ENCODE data around the gene PCBP3.
"Not testable (repeated sequence)": the region's sequence is repeated elsewhere in the genome, so short reads cannot be mapped to it uniquely, and the experiment has no call there.

PCBP3 gene

GRCh38 chr21:45698493-45699184 is 55.1 kb downstream of the PCBP3 start:
- no peak for DNase-seq

DNA sequence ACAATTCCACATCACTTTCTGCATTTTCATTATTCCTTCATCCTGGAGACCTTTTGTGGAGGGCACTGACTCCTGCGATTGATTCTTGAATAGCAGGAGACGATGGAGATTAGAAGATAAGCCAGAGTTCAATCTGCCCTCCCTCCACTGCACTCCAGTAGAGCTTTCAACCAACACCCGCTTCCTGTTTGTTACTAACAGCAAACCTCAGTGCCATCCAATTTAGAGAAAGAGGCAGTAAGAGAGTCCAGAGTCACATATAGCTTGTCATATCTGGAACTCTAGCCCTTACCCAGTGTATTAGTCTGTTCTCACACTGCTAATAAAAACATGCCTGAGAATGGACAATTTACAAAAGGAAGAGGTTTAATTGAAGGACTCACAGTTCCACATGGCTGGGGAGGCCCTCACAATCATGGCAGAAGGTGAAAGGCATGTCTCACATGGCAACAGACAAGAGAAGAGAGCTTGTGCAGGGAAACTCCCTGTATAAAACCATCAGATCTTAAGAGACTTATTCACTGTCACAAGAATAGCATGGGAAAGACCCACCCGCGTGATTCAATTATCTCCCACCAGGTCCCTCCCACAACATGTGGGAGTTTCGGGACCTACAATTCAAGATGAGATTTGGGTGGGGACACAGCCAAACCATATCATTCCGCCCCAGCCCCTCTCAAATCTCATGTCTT is 55.9 kb downstream of the PCBP3 start:
- DNase-seq = no peak

- no peak for DNase-seq
Observed at GRCh38 chr21:45699966-45700365, 56.4 kb downstream of the PCBP3 start.

- no peak for DNase-seq
Observed at GRCh38 chr21:45700461-45700860, 56.9 kb downstream of the PCBP3 start.

DNA sequence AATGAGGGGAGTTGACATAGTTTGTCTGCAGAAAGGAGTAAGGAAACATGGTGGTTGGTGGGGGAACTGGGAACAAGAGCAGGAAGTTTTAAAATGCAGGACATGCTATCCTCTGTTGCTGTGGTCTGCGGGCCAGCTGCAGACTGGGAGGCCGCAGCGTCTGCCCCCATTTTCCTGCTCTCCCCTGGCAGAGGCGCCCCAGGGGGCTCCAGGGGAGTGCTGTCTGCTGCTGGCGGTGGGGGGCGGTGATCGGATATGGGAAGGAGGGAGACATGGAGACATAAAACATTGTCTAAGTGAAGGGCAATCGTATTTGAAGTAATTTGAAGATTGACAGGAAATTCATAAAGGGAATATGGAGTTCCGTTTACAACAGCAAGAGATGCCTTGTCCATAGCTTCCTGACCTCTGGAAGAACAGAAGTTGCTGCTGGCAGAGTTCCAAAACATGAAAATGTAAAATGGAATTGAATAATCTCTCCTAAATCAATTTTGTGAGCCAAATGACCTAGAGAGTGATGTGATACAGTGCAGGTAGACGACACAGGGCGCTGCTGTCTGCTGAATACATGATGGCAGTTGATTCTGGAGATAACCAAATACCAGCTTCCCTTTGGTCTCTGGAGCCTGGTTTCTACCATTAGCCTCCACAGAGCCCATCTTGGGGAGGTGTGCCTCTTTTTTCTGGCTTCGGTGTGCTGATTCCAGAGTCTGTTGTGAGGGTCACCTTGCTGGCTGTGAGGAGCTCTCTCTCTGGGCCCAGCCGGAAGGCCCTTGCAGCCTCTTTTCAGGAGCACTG is 61.0 kb downstream of the PCBP3 start:
- no peak for DNase-seq

DNA sequence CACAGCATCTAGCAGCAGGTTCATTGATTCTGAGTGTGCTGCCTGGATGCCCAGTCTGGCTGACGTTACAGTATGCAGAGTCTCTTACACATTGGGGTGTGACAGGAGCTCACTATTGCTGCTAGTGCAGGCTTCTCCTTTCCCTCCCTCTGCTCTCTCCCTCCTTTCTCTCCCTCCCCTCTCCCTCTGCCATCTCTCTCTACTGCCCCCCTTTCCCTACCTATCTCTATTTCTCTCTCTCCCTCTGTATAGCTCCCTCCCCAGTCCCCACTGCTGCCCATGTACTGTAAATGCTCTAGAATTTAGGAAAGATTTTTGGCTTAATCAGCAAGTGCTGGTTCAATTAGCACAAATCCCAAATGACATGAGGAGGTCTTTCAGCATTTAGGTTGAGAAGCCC is 62.8 kb downstream of the PCBP3 start:
- no peak for DNase-seq

DNA sequence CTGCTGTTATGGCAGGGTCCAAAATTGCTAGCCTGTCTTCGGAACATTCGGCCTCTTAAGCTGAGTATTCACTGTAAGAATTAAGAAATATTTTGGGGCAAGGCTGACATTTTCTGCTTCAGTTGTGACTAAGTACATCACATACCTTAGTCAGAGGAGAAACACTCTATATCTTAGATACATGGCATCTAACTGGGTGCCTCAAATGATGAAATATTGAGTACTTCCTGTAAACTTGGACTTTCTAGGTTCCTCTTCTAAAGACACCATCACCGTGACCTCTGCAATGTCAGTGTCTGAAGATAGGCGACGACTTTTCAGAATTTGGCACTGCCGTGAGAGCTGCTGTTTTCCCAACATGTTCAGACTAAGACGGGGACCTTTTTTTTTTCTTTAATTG is 65.6 kb downstream of the PCBP3 start:
- DNase-seq = no peak

DNA sequence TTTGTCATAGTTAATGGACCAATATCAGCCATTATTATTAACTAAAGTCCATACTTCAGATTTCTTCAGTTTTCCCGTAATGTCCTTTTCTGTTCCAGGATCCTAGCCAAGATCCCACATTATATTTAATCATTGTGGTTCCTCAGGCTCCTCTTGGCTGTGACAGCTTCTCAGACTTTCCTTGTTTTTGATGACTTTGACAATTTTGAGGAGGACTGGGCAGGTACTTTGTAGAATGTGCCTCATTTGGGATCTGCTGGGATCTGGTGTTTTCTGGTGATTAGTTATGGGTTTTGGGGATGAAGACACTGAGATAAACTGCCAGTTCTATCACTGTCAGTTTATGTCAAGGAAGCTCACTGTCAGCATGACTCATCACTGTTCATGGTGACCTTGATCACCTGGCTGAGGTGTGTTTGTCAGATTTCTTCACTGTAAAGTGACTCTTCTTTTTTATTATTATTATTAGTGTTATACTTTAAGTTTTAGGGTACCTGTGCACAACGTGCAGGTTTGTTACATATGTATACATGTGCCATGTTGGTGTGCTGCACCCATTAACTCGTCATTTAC is 66.3 kb downstream of the PCBP3 start:
- no peak for DNase-seq

GRCh38 chr21:45710306-45710705 is 66.8 kb downstream of the PCBP3 start:
- not testable (repeated sequence) for DNase-seq

GRCh38 chr21:45713613-45714012 is 70.1 kb downstream of the PCBP3 start:
- no peak for DNase-seq

DNA sequence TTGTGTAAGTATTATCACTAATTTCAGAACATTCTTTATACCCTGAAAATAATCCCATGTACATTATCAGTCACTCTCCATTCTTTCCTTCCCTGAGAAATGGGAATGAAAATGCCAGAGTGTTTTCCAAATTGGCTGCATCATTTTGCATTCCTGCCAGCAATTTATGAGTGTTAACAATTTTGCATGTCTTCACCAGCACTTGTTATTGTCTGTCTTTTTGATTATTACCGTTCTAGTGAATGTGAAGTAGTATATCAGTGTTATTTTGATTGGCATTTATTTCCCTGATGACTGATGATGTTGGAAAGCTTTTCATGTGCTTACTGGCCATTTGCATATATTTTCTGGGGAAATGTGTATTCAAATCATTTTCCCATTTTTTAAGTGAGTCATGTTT is 71.9 kb downstream of the PCBP3 start:
- no peak for DNase-seq

DNA sequence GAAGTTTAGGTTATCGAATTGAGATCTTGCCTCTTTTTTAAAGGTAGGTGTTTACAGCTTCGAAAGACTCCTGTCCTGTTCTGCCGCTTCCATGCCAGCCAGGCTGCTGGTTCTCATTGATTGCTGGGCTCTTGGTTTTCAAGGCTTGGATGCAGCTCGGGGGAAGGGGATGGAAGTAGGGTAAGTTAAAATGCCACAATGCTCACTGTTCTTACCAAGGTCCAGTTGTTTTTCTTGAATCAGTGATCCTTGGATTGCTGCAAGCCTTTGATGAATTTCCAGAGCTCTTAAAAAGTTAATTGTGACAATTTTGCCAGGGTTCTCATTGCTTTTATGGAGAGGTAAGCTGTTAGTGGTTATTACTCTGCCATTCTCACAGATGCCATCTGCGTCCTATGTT is 74.9 kb downstream of the PCBP3 start:
- no peak for DNase-seq

- DNase-seq = no peak
Observed at GRCh38 chr21:45719177-45719802, 75.8 kb downstream of the PCBP3 start.

DNA sequence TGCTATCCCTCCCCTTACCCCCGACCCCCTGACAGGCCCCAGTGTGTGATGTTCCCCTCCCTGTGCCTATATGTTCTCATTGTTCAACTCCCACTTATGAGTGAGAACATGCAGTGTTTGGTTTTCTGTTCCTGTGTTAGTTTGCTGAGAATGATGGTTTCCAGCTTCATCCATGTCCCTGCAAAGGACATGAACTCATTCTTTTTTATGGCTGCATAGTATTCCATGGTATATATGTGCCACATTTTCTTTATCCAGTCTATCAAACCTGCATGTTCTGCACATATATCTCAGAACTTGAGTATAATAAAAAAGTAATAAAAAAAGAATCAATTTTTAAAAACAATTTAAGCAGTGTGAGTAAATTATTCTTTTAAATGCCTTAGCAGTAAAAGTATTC is 76.7 kb downstream of the PCBP3 start:
- DNase-seq = not testable (repeated sequence)

GRCh38 chr21:45721671-45722070 is 78.1 kb downstream of the PCBP3 start:
- DNase-seq = no peak

DNA sequence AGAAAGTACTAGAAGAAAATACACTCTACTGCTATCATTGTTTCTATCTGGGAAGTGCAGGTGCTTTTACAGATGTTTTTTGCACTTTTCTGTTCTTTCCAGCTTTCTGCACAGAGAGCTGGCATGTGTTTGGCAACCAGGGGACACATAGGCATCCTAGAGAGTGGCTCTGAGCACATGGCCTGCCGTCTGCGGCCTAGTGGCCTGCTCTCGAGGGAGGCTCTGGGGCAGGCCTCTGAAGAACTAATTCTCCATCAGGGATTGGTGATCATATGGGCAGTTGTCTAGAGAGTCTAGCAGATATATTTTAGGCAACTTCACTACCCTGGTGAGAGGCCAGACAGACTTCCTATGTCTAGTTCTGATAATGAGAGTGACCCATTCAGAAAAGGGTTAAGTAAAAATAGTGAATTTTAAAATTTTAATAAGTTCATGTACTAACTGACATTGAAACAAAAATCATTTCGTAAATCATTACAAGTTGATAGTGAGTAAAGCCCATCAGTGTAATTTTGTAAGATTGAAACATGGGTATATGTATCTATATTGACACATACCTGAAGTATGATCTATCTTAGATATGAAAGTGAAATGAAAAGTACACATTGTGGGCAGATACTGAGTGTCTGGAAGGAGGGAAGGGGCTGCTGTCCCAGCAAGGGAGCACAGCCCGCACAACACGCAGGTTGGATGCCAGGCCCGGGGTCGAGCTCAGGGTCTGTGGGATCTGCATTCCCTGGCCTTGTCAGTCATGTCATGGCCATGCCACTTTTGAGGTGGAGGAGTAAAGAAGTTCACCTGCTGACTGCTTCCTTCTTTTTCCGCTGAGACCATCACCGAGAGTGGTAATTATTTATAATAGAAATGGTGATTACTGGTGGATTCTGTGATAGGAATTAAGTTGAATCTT is 79.8 kb downstream of the PCBP3 start:
- DNase-seq = no peak

GRCh38 chr21:45724345-45724961 is 80.9 kb downstream of the PCBP3 start:
- no peak for DNase-seq

GRCh38 chr21:45724994-45725843 is 81.7 kb downstream of the PCBP3 start:
- no peak for DNase-seq

DNA sequence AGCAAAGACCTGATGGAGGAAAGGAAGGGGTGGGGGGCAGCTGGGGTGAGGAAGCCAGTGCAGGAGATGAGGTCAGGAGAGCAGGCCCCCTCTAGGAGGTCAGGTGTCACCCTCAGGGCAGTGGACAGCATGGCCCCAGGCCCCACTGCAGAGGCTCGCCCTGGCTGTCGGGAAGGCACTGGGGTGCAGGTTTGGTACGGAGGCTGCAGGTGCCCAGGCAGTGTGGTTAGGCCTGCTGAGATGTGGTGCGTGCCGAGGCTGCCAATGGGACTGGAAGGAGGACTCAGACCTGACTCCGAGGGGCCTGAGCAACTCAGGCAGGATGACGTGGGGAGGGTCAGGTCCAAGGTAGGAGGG is 82.3 kb downstream of the PCBP3 start:
- DNase-seq = no peak

DNA sequence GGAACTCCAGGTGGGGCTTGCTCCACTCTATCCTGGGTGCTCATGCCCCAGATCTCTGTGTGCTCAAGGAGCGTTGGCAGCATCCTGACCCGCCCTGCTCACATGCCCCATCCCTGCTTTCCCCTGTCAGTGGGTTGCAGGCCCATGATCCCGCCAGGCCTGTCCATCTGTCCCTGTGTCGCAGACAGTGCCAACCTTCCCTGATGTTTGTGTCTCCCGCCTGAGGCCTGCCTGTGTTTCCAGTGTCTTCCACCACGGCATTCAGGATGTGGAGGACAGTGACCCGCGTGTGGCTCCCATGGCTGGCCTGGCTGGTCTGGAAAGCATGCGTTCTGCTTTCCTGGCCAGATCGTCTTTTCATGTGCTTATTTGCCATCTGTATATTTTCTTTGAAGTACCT is 82.9 kb downstream of the PCBP3 start:
- DNase-seq = no peak

- DNase-seq = no peak
Observed at GRCh38 chr21:45727390-45727789, 83.9 kb downstream of the PCBP3 start.
